GM12872 (cell line): ENCODE results near the gene ANKRD13C.

ENCODE experiments used
- CTCF ChIP-seq: IDR thresholded peaks from 3 replicates; pipeline ENCODE4 v1.5.1; 2011; ENCODE audit warnings: low read depth, mild to moderate bottlenecking, low read length, moderate library complexity; ENCODE audit not compliant: insufficient read depth

Gene ANKRD13C

DNA sequence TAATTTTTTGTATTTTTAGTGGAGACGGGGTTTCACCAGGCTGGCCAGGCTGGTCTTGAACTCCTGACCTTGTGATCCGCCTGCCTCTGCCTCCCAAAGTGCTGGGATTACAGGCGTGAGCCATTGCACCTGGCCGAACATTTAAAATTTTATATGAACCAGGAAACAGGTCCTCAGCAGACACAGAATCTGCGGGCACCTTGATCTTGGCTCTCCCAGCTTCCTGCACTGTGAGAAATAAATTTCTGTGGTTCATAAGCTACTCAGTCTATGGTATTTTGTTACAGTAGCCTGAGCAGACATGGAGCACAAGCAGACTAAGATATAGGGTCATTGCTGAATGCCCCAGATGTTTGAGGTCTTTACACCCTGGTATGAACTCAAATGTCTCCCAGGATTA, 33.0 kb upstream of the ANKRD13C start:
- TF ChIP-seq CTCF, result no peak

GRCh38 chr1:70386121-70386520, 31.6 kb upstream of the ANKRD13C start:
- no peak for TF ChIP-seq CTCF

DNA sequence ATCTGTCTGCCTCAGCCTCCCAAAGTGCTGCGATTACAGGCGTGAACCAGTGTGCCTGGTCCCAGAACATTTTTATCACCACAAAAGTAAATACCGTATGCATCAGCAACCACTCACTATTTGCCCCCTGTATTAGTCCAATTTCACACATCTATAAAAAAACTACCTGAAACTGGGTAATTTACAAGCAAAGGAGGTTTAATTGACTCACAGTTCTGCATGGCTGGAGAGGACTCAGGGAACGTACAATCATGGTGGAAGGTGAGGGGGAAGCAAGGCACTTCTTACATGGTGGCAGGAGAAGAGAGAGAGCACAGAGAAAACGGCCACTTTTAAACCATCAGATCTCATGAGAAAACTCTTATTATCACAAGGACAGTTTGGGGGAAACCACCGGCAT, 31.0 kb upstream of the ANKRD13C start:
- TF ChIP-seq CTCF, result no peak

GRCh38 chr1:70384542-70384941, 30.0 kb upstream of the ANKRD13C start:
- TF ChIP-seq CTCF, result no peak

DNA sequence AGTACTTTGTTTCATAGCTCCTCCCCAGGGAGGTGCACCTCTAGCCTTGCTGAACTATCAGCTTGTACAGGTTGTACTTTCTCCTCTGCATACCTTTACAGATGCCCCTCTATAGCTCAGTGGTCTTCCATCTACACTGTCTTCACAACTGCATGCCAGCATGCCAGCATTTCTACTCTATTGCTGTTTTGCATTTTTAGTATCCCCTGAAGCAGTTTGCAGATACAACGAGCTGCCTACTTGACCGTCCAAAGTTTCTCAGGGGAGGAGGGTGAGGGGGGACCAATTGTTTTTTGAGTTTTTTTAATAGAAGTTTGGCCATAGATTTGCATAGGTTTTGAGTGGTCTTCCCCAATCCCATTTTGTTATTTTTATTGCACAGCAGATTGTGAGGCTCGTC, 29.0 kb upstream of the ANKRD13C start:
- no peak for TF ChIP-seq CTCF

GRCh38 chr1:70382682-70383081, 28.2 kb upstream of the ANKRD13C start:
- TF ChIP-seq CTCF, result no peak

- TF ChIP-seq CTCF, result no peak
These were observed 21.7 kb upstream of the ANKRD13C start for GRCh38 chr1:70376196-70376595.

GRCh38 chr1:70372426-70372825, 17.9 kb upstream of the ANKRD13C start:
- no peak for TF ChIP-seq CTCF
